HG02938 (cell line): ENCODE results near the gene SWSAP1.
A peak's percentile ranks its signal among the peaks of the same experiment; 100 is the strongest.
"Not testable (repeated sequence)": the region's sequence is repeated elsewhere in the genome, so short reads cannot be mapped to it uniquely, and the experiment has no call there.

ENCODE experiments used
- ATAC-seq: cut with Tn5 transposase; IDR thresholded peaks from one replicate; pipeline ENCODE4 v1.9.1; 2021; ENCODE audit warnings: mild to moderate bottlenecking, moderate library complexity; ENCODE audit not compliant: unreplicated experiment

The SWSAP1 gene

GRCh38 chr19:11354102-11354501 is 20.4 kb upstream of the SWSAP1 start:
- ATAC-seq: not testable (repeated sequence)

- ATAC-seq: no peak
Observed at GRCh38 chr19:11355160-11356073, 19.0 kb upstream of the SWSAP1 start, which contains the start of gene PLPPR2. Gene PLPPR2, plus strand, starts transcription at chr19:11355432. Its CDS starts 2,242 bp downstream, at chr19:11357674.

GRCh38 chr19:11356074-11356397 is 18.4 kb upstream of the SWSAP1 start:
- no peak for ATAC-seq

- ATAC-seq: no peak
Observed at GRCh38 chr19:11356676-11357550, 17.6 kb upstream of the SWSAP1 start.

- no peak for ATAC-seq
Observed at GRCh38 chr19:11359421-11359820, 15.0 kb upstream of the SWSAP1 start.

GRCh38 chr19:11361037-11361770 is 13.3 kb upstream of the SWSAP1 start:
- no peak for ATAC-seq

GRCh38 chr19:11361771-11362731 is 12.4 kb upstream of the SWSAP1 start:
- ATAC-seq: no peak

GRCh38 chr19:11363881-11364280 is 10.6 kb upstream of the SWSAP1 start:
- ATAC-seq: no peak

- no peak for ATAC-seq
Observed at GRCh38 chr19:11364296-11364904, 10.1 kb upstream of the SWSAP1 start.

- ATAC-seq: no peak
Observed at GRCh38 chr19:11364935-11365334, 9.5 kb upstream of the SWSAP1 start.

- no peak for ATAC-seq
Observed at GRCh38 chr19:11365557-11366117, 8.8 kb upstream of the SWSAP1 start.

GRCh38 chr19:11367528-11367927 is 6.9 kb upstream of the SWSAP1 start:
- no peak for ATAC-seq

GRCh38 chr19:11370744-11371143 is 3.7 kb upstream of the SWSAP1 start:
- ATAC-seq: no peak

- no peak for ATAC-seq
Observed at GRCh38 chr19:11373166-11373884, 1.1 kb upstream of the SWSAP1 start.

- no peak for ATAC-seq
Observed at GRCh38 chr19:11373885-11374432, 507 bp upstream of the SWSAP1 start.

- peak; percentile 24 for ATAC-seq
Observed at GRCh38 chr19:11375143-11375948, 880 bp downstream of the SWSAP1 start.

- ATAC-seq: no peak
Observed at GRCh38 chr19:11377237-11377636, 2.8 kb downstream of the SWSAP1 start.
